Neural cell (in vitro differentiated cells): ENCODE measurements around the gene PRUNE2. TPM values are rescaled to one million over a fixed set of nuclear protein-coding genes. Genes with fewer than 3 reads are reported as not detected.

Source experiments
- H2AFZ ChIP-seq: fragments of 200-600, 300-800 bp; sonication (generic), shearing (Covaris generic); 2 replicates; pipeline ENCODE4 v1.6.0; 2014; ENCODE audit warnings: low read depth, mild to moderate bottlenecking, antibody characterized with exemption, low read length, moderate library complexity
- H3F3A ChIP-seq: fragments of 200-600 bp; shearing (Covaris generic); 2 replicates; pipeline ENCODE4 v1.6.1; 2016; ENCODE audit warnings: mild to moderate bottlenecking, moderate library complexity, mixed read lengths, antibody characterized with exemption, low read length; ENCODE audit not compliant: insufficient read depth, poor library complexity, severe bottlenecking
- H3K27ac ChIP-seq: fragments of 200-600, 300-800 bp; sonication (generic), shearing (Covaris generic); 2 replicates; pipeline ENCODE4 v1.5.1; 2014; ENCODE audit warnings: mild to moderate bottlenecking, low read length, moderate library complexity
- H3K27me3 ChIP-seq: fragments of 300-800, 200-600 bp; sonication (generic), shearing (Covaris generic); 2 replicates; pipeline ENCODE4 v1.6.0; 2014; ENCODE audit warnings: mild to moderate bottlenecking, low read depth, low read length, moderate library complexity; ENCODE audit not compliant: insufficient read depth
- H3K36me3 ChIP-seq: fragments of 300-800, 200-600 bp; sonication (generic), shearing (Covaris generic); 2 replicates; pipeline ENCODE4 v1.5.1; 2014; ENCODE audit warnings: mild to moderate bottlenecking, antibody characterized with exemption, low read length, moderate library complexity; ENCODE audit not compliant: insufficient read depth
- H3K4me2 ChIP-seq: fragments of 300-800, 200-600 bp; sonication (generic), shearing (Covaris generic); 2 replicates; pipeline ENCODE4 v1.6.0; 2014; ENCODE audit warnings: mild to moderate bottlenecking, low read length
- H3K4me3 ChIP-seq: fragments of 300-800, 200-600 bp; sonication (generic), shearing (Covaris generic); 2 replicates; pipeline ENCODE4 v1.5.1; 2014; ENCODE audit warnings: mild to moderate bottlenecking, low read length, moderate library complexity
- H3K79me2 ChIP-seq: fragments of 200-600 bp; shearing (Covaris generic); replicated peaks from 2 replicates; pipeline ENCODE4 v1.6.0; 2014; ENCODE audit warnings: mild to moderate bottlenecking, low read length, moderate library complexity; ENCODE audit not compliant: insufficient read depth
- H3K9ac ChIP-seq: fragments of 300-800, 200-600 bp; sonication (generic), shearing (Covaris generic); 2 replicates; pipeline ENCODE4 v1.6.1; 2016; ENCODE audit warnings: mild to moderate bottlenecking, low read length, mixed read lengths
- H3K9me2 ChIP-seq: fragments of 200-600 bp; shearing (Covaris generic); 2 replicates; pipeline ENCODE4 v1.6.1; 2016; ENCODE audit warnings: mild to moderate bottlenecking, low read length, mixed read lengths; ENCODE audit not compliant: insufficient read depth
- H3K9me3 ChIP-seq: fragments of 200-600, 300-800 bp; sonication (generic), shearing (Covaris generic); 2 replicates; pipeline ENCODE4 v1.6.1; 2016; ENCODE audit warnings: mild to moderate bottlenecking, mixed run types, low read length, moderate library complexity, mixed read lengths
- H4K20me1 ChIP-seq: fragments of 200-600 bp; shearing (Covaris generic); 2 replicates; pipeline ENCODE4 v1.6.1; 2016; ENCODE audit warnings: mild to moderate bottlenecking, mixed run types; ENCODE audit not compliant: insufficient read depth
- CTCF ChIP-seq: fragments of 450-650 bp; IDR thresholded peaks from 2 replicates; pipeline ENCODE4 v1.5.1; 2014; ENCODE audit warnings: antibody characterized with exemption, mild to moderate bottlenecking, moderate library complexity; ENCODE audit not compliant: poor library complexity, severe bottlenecking
- EP300 ChIP-seq: fragments of 450-650 bp; conservative IDR thresholded peaks from 2 replicates; pipeline ENCODE4 v1.6.1; 2014; ENCODE audit warnings: antibody characterized with exemption, mild to moderate bottlenecking, moderate library complexity; ENCODE audit not compliant: poor library complexity, severe bottlenecking
- EZH2 ChIP-seq: fragments of 200-600, 300-800 bp; shearing (Covaris generic), sonication (generic); IDR thresholded peaks from 2 replicates; pipeline ENCODE4 v1.6.1; 2014; ENCODE audit warnings: antibody characterized with exemption, low read length, borderline replicate concordance, mild to moderate bottlenecking; ENCODE audit not compliant: insufficient read depth, poor library complexity, severe bottlenecking
- MXI1 ChIP-seq: fragments of 450-650 bp; conservative IDR thresholded peaks from 2 replicates; pipeline ENCODE4 v1.6.1; 2014; ENCODE audit warnings: antibody characterized with exemption, mild to moderate bottlenecking; ENCODE audit not compliant: poor library complexity, severe bottlenecking
- POLR2AphosphoS5 ChIP-seq: IDR thresholded peaks from 2 replicates; pipeline ENCODE4 v1.6.1; 2012
- RAD21 ChIP-seq: fragments of 450-650 bp; conservative IDR thresholded peaks from 2 replicates; pipeline ENCODE4 v1.6.1; 2014; ENCODE audit warnings: antibody characterized with exemption, mild to moderate bottlenecking, moderate library complexity
- REST ChIP-seq: IDR thresholded peaks from 2 replicates; pipeline ENCODE4 v1.6.1; 2012; ENCODE audit warnings: borderline replicate concordance
- SMC3 ChIP-seq: fragments of 450-650 bp; conservative IDR thresholded peaks from 2 replicates; pipeline ENCODE4 v1.6.1; 2014; ENCODE audit warnings: antibody characterized with exemption, mild to moderate bottlenecking, moderate library complexity; ENCODE audit not compliant: poor library complexity
- TAF1 ChIP-seq: IDR thresholded peaks from 2 replicates; pipeline ENCODE4 v1.6.1; 2012; ENCODE audit warnings: low read depth
- polyA plus RNA-seq: library from polyadenylated mRNA; depleted of rRNA; stranded (reverse); fragments of >200 nt; gene quantifications from 2 replicates; pipeline ENCODE4 v1.2.3, GENCODE V29; 2014

The PRUNE2 gene
- polyA plus RNA-seq, 1 donor from 2014 or later = 9.7 TPM

GRCh38 chr9:76651119-76651705, 254.7 kb downstream of the PRUNE2 start:
- H3F3A ChIP-seq = no peaks in the 10 kb centered on the region
- no peak overlapping the region for H3K9ac ChIP-seq
- no peaks in the 10 kb centered on the region for H3K36me3 ChIP-seq
- no peaks in the 10 kb centered on the region for H3K9me2 ChIP-seq
- no peak overlapping the region for H2AFZ ChIP-seq
- no peaks in the 10 kb centered on the region for H3K79me2 ChIP-seq
- no peaks in the 10 kb centered on the region for H3K27me3 ChIP-seq
- no peak overlapping the region for H3K4me3 ChIP-seq
- H3K4me2 ChIP-seq = no peak overlapping the region
- H4K20me1 ChIP-seq = no peaks in the 10 kb centered on the region
- H3K9me3 ChIP-seq = no peaks in the 10 kb centered on the region
- no peak overlapping the region for H3K27ac ChIP-seq
- TF ChIP-seq MXI1 = no peak
- TF ChIP-seq REST = no peak
- no peak for TF ChIP-seq POLR2AphosphoS5
- no peak for TF ChIP-seq RAD21
- TF ChIP-seq CTCF = no peak
- TF ChIP-seq SMC3 = no peak

GRCh38 chr9:76650692-76651091, 255.2 kb downstream of the PRUNE2 start:
- Histone ChIP-seq H3K4me2 (no peak overlapping the region), H3K9me3 (no peaks in the 10 kb centered on the region), H3F3A (no peaks in the 10 kb centered on the region), H3K4me3 (no peak overlapping the region), H3K79me2 (no peaks in the 10 kb centered on the region), H4K20me1 (no peaks in the 10 kb centered on the region), H3K27ac (no peak overlapping the region), H2AFZ (no peak overlapping the region), H3K9me2 (no peaks in the 10 kb centered on the region), H3K9ac (no peak overlapping the region), H3K36me3 (no peaks in the 10 kb centered on the region), H3K27me3 (no peaks in the 10 kb centered on the region)
- TF ChIP-seq CTCF = no peak
- no peak for TF ChIP-seq RAD21
- TF ChIP-seq REST = no peak
- no peak for TF ChIP-seq EP300
- no peak for TF ChIP-seq TAF1
- TF ChIP-seq POLR2AphosphoS5 = no peak
- no peak for TF ChIP-seq SMC3
- TF ChIP-seq EZH2 = no peak
- no peak for TF ChIP-seq MXI1
